ENCODE measurements around the gene NELL2.

The NELL2 gene

DNA sequence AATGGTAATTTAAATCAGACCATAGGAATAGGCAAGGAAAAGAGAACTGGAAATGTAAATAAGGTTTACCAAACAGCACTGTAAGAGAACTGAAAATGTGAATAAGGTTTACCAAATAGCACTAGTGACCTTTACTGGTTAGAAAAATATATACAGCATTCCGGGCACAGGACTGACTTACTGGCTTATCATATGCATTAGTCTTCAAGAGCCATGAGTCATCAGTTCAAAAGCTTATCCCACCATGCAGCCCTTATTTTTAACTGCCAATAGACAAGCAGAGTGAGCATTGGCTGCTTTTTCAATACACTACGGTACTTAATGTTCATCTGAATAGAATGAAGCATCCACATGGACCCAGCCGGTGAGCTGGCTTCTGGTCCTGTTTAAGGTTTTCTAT is 13.0 kb upstream of the NELL2 start:
- H3K4me3 ChIP-seq (replicated peaks; ENCODE audit: low read depth, low read length) = no peak overlapping the region
- no peak for DNase-seq (ENCODE audit: low read depth)
- TF ChIP-seq, protein P1, sequence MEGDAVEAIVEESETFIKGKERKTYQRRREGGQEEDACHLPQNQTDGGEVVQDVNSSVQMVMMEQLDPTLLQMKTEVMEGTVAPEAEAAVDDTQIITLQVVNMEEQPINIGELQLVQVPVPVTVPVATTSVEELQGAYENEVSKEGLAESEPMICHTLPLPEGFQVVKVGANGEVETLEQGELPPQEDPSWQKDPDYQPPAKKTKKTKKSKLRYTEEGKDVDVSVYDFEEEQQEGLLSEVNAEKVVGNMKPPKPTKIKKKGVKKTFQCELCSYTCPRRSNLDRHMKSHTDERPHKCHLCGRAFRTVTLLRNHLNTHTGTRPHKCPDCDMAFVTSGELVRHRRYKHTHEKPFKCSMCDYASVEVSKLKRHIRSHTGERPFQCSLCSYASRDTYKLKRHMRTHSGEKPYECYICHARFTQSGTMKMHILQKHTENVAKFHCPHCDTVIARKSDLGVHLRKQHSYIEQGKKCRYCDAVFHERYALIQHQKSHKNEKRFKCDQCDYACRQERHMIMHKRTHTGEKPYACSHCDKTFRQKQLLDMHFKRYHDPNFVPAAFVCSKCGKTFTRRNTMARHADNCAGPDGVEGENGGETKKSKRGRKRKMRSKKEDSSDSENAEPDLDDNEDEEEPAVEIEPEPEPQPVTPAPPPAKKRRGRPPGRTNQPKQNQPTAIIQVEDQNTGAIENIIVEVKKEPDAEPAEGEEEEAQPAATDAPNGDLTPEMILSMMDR (IDR thresholded peaks at IDR 0.05; ENCODE audit: low read length, missing control alignments) = no peak

DNA sequence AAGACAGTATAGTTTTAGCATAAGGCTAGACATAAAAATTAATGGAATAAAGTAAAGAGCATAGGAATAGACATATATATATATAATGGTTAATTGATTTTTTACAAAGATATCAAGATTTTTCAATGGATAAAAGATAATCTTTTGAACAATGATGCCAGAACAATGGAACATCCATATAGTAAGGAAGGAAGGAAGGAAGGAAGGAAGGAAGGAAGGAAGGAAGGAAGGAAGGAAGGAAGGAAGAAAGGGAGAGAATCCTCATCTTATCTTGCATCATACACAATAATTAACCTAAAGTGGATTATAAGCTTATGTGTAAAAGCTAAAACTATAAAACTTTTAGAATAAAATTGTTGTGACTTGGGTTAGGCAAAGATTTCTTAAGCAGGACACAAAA is 9.8 kb upstream of the NELL2 start:
- TF ChIP-seq, protein P1 (IDR thresholded peaks at IDR 0.05; ENCODE audit: low read length, missing control alignments) = no peak
- H3K4me3 ChIP-seq (replicated peaks; ENCODE audit: low read depth, low read length) = no peak overlapping the region
- no peak for DNase-seq (ENCODE audit: low read depth)

DNA sequence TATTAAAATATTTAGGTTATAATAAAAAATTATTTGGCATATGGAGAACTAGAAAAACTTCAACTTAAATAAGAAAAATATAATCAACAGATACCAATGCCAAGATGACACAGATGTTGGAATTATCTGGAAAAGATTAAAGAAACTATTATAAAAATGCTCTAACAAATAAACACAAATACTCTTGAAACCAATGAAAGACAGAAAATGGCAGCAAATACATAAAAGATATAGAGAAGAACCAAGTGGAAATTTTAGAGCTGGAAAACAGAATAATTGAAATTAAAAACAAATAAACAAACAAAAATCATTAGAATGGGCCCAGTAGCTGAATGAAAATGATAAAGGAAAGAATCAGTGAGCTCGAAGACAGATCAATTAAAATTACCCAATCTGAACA is 5.1 kb upstream of the NELL2 start:
- TF ChIP-seq, protein P1 (IDR thresholded peaks at IDR 0.05; ENCODE audit: low read length, missing control alignments) = no peak
- H3K4me3 ChIP-seq (replicated peaks; ENCODE audit: low read depth, low read length) = no peak overlapping the region
- DNase-seq (ENCODE audit: low read depth) = no peak

- peak overlapping the region; percentile 42 for H3K4me3 ChIP-seq (replicated peaks; ENCODE audit: low read depth, low read length)
- peak; percentile 12 for DNase-seq (ENCODE audit: low read depth)
- TF ChIP-seq, protein P1 (IDR thresholded peaks at IDR 0.05; ENCODE audit: low read length, missing control alignments) = no peak
Measured at GRCh38 chr12:44876544-44877410, 662 bp upstream of the NELL2 start.

- no peak overlapping the region for H3K4me3 ChIP-seq (replicated peaks; ENCODE audit: low read depth, low read length)
- no peak for DNase-seq (ENCODE audit: low read depth)
- TF ChIP-seq, protein P1 (IDR thresholded peaks at IDR 0.05; ENCODE audit: low read length, missing control alignments) = no peak
Measured at GRCh38 chr12:44875417-44875953, 630 bp downstream of the NELL2 start.

- DNase-seq (ENCODE audit: low read depth) = no peak
- H3K4me3 ChIP-seq (replicated peaks; ENCODE audit: low read depth, low read length) = no peak overlapping the region
Measured at GRCh38 chr12:44874981-44875416, 1.1 kb downstream of the NELL2 start.

More at GRCh38 chr12:44874981-44875416, 1.1 kb downstream of the NELL2 start:
- TF ChIP-seq, protein P1 (IDR thresholded peaks at IDR 0.05; ENCODE audit: low read length, missing control alignments) = no peak
